ENCODE measurements around the gene SLC16A3.

The SLC16A3 gene

GRCh38 chr17:82232876-82233785 lies 4.3 kb downstream of the SLC16A3 start:
- TF ChIP-seq FOXP2 (optimal IDR thresholded peaks at IDR 0.05; ENCODE audit: borderline replicate concordance, extremely low read depth, extremely low read length, insufficient read depth) (no peak), TAF1 (IDR thresholded peaks at IDR 0.05; ENCODE audit: borderline replicate concordance, insufficient read depth, low read length) (no peak), POLR2AphosphoS5 (IDR thresholded peaks at IDR 0.05; ENCODE audit: low read depth, low read length) (no peak), SIN3A (IDR thresholded peaks at IDR 0.05; ENCODE audit: borderline replicate concordance, insufficient read depth, low read length) (no peak)
- TF ChIP-seq, protein P1, sequence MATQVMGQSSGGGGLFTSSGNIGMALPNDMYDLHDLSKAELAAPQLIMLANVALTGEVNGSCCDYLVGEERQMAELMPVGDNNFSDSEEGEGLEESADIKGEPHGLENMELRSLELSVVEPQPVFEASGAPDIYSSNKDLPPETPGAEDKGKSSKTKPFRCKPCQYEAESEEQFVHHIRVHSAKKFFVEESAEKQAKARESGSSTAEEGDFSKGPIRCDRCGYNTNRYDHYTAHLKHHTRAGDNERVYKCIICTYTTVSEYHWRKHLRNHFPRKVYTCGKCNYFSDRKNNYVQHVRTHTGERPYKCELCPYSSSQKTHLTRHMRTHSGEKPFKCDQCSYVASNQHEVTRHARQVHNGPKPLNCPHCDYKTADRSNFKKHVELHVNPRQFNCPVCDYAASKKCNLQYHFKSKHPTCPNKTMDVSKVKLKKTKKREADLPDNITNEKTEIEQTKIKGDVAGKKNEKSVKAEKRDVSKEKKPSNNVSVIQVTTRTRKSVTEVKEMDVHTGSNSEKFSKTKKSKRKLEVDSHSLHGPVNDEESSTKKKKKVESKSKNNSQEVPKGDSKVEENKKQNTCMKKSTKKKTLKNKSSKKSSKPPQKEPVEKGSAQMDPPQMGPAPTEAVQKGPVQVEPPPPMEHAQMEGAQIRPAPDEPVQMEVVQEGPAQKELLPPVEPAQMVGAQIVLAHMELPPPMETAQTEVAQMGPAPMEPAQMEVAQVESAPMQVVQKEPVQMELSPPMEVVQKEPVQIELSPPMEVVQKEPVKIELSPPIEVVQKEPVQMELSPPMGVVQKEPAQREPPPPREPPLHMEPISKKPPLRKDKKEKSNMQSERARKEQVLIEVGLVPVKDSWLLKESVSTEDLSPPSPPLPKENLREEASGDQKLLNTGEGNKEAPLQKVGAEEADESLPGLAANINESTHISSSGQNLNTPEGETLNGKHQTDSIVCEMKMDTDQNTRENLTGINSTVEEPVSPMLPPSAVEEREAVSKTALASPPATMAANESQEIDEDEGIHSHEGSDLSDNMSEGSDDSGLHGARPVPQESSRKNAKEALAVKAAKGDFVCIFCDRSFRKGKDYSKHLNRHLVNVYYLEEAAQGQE (IDR thresholded peaks at IDR 0.05; ENCODE audit: insufficient read depth in 1 of 2, low read depth in 2 of 2, low read length in 2 of 2) = no peak

GRCh38 chr17:82234211-82235055 lies 5.6 kb downstream of the SLC16A3 start:
- TF ChIP-seq SIN3A (IDR thresholded peaks at IDR 0.05; ENCODE audit: borderline replicate concordance, insufficient read depth, low read length) (no peak), FOXP2 (optimal IDR thresholded peaks at IDR 0.05; ENCODE audit: borderline replicate concordance, extremely low read depth, extremely low read length, insufficient read depth) (no peak), TAF1 (IDR thresholded peaks at IDR 0.05; ENCODE audit: borderline replicate concordance, insufficient read depth, low read length) (no peak), POLR2AphosphoS5 (IDR thresholded peaks at IDR 0.05; ENCODE audit: low read depth, low read length) (no peak)
- TF ChIP-seq, protein P1 (IDR thresholded peaks at IDR 0.05; ENCODE audit: insufficient read depth in 1 of 2, low read depth in 2 of 2, low read length in 2 of 2) = no peak

DNA sequence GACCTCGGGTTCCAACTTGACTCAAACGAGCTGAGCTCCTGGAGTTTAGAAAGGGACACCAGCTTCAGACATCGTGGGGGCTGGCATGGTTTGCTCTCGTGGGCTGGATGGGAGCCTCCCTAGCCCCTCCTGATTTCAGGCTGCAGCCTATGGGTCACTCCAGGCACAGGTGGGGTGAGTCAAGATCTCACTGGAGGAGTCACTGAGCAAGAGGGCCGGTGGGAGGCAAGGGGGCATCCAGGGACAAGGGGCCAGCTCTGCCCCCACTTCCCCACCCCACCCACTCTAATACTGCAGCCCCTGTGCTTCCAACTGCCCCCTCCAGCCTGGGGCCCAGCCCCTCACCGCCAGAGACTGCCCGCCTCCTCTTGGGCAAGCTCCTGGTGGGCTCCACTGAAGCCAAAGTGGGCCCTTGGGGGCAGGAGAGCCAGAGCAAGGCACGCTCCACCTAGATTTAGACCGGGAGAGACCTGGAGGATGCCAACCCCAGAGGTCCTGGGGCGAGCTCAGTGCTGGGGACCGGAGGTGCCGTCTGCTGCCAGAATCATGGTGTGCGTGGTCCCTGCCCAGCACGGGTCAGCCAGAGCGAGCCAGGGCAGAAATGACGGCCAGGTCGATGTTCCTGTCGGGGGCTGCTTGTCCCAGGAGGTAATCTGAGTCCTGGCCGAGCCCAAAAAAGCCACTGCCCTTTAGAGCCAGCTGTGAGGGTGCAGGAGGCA lies 6.4 kb downstream of the SLC16A3 start:
- TF ChIP-seq, protein P1 (IDR thresholded peaks at IDR 0.05; ENCODE audit: insufficient read depth in 1 of 2, low read depth in 2 of 2, low read length in 2 of 2) = no peak
- no peak for TF ChIP-seq FOXP2 (optimal IDR thresholded peaks at IDR 0.05; ENCODE audit: borderline replicate concordance, extremely low read depth, extremely low read length, insufficient read depth)
- no peak for TF ChIP-seq POLR2AphosphoS5 (IDR thresholded peaks at IDR 0.05; ENCODE audit: low read depth, low read length)
- TF ChIP-seq TAF1 (IDR thresholded peaks at IDR 0.05; ENCODE audit: borderline replicate concordance, insufficient read depth, low read length) = no peak
- TF ChIP-seq SIN3A (IDR thresholded peaks at IDR 0.05; ENCODE audit: borderline replicate concordance, insufficient read depth, low read length) = no peak

- TF ChIP-seq TAF1 (IDR thresholded peaks at IDR 0.05; ENCODE audit: borderline replicate concordance, insufficient read depth, low read length) = no peak
- TF ChIP-seq POLR2AphosphoS5 (IDR thresholded peaks at IDR 0.05; ENCODE audit: low read depth, low read length) = no peak
- TF ChIP-seq, protein P1 (IDR thresholded peaks at IDR 0.05; ENCODE audit: insufficient read depth in 1 of 2, low read depth in 2 of 2, low read length in 2 of 2) = no peak
- TF ChIP-seq SIN3A (IDR thresholded peaks at IDR 0.05; ENCODE audit: borderline replicate concordance, insufficient read depth, low read length) = no peak
- no peak for TF ChIP-seq FOXP2 (optimal IDR thresholded peaks at IDR 0.05; ENCODE audit: borderline replicate concordance, extremely low read depth, extremely low read length, insufficient read depth)
These were observed 6.9 kb downstream of the SLC16A3 start for GRCh38 chr17:82235775-82236141.

Measured in PFSK-1 (cell line).